B cell (primary cell): ENCODE measurements around the gene KNOP1. TPM values are rescaled to one million over a fixed set of nuclear protein-coding genes. Genes with fewer than 3 reads are reported as not detected.

Experiments used
- ATAC-seq: fragments of 200-7000 bp; cut with Tn5 transposase; one replicate; pipeline ENCODE4 v1.10.0; 2021; ENCODE audit warnings: low read depth, mild to moderate bottlenecking, moderate number of reproducible peaks, moderate library complexity
- CTCF ChIA-PET: fragments of 350-600 bp; sonication (Branson Sonifier 250); formaldehyde crosslinking; loops from one replicate; lab custom pipeline; 2021; ENCODE audit warnings: antibody characterized with exemption, inconsistent platforms; lab: Charles Lee
- POLR2A ChIA-PET: fragments of 350-600 bp; sonication (Branson Sonifier 250); formaldehyde crosslinking; loops from one replicate; lab custom pipeline; 2021; ENCODE audit warnings: antibody characterized with exemption; lab: Charles Lee
- DNase-seq: peaks from one replicate; pipeline ENCODE4 v3.0.0; 2013
- H2AFZ ChIP-seq: 2 replicates; pipeline ENCODE4 v1.6.1; 2012; ENCODE audit warnings: mild to moderate bottlenecking, low read depth, low read length; ENCODE audit not compliant: insufficient read depth, poor library complexity, severe bottlenecking
- H3K27ac ChIP-seq, 2 donors: 1 replicate in 1 of 2; 2 replicates in 1 of 2; pipeline ENCODE4 v1.5.1; 2012 to 2013; ENCODE audit warnings: low read length in 2 of 2, mild to moderate bottlenecking in 2 of 2, moderate library complexity in 1 of 2
- H3K27me3 ChIP-seq, 4 experiments: fragments of 200-600 bp in 1 of 4; sonication (generic) in 1 of 4; replicated peaks in 1 of 4; 1 replicate in 2 of 4; 2 replicates in 2 of 4; pipeline versions ENCODE4 v1.6.1 to v1.7.0; 2013 to 2016; ENCODE audit warnings: low read length in 3 of 4, mild to moderate bottlenecking in 2 of 4, mixed read lengths in 1 of 4, moderate library complexity in 1 of 4; ENCODE audit not compliant: insufficient read depth in 4 of 4, control insufficient read depth in 3 of 4; ENCODE audit errors: control extremely low read depth in 1 of 4
- H3K36me3 ChIP-seq, 2 experiments: replicated peaks in 1 of 2; 1 replicate in 1 of 2; 2 replicates in 1 of 2; pipeline versions ENCODE4 v1.6.1 to v1.7.1; 2013; ENCODE audit warnings: low read length in 1 of 2; ENCODE audit not compliant: insufficient read depth in 2 of 2, control insufficient read depth in 1 of 2; ENCODE audit errors: control extremely low read depth in 1 of 2, extremely low read depth in 1 of 2
- H3K4me1 ChIP-seq, 2 donors: fragments of 200-600 bp in 1 of 2; sonication (generic) in 1 of 2; 1 replicate in 1 of 2; 2 replicates in 1 of 2; pipeline versions ENCODE4 v1.5.1 to v1.6.1; 2013 to 2017; ENCODE audit warnings: low read length in 2 of 2; ENCODE audit not compliant: control insufficient read depth in 2 of 2, insufficient read depth in 2 of 2
- H3K4me2 ChIP-seq: replicated peaks from 2 replicates; pipeline ENCODE3; 2012; ENCODE audit warnings: mild to moderate bottlenecking, low read depth, low read length; ENCODE audit not compliant: poor library complexity, severe bottlenecking
- H3K4me3 ChIP-seq, 5 experiments: fragments of 200-600 bp in 1 of 5; sonication (generic) in 1 of 5; 1 replicate in 3 of 5; 2 replicates in 2 of 5; pipeline versions ENCODE4 v1.5.1 to v1.7.0; 2011 to 2016; ENCODE audit warnings: low read length in 4 of 5, mild to moderate bottlenecking in 4 of 5, low read depth in 2 of 5, control low read depth in 1 of 5, moderate library complexity in 1 of 5; ENCODE audit not compliant: insufficient read depth in 1 of 5; ENCODE audit errors: control extremely low read depth in 1 of 5, extremely low read depth in 1 of 5
- H3K79me2 ChIP-seq: fragments of 200-600 bp; sonication (generic); one replicate; pipeline ENCODE4 v1.6.0; 2016; ENCODE audit warnings: low read length; ENCODE audit not compliant: control insufficient read depth, insufficient read depth
- H3K9ac ChIP-seq: fragments of 200-600 bp; sonication (generic); 2 replicates; pipeline ENCODE4 v1.6.1; 2017; ENCODE audit warnings: mild to moderate bottlenecking, low read length, moderate library complexity
- H3K9me3 ChIP-seq, 3 donors: one replicate each; pipeline versions ENCODE4 v1.6.1 to v1.7.1; 2013; ENCODE audit warnings: low read length in 2 of 3; ENCODE audit not compliant: control insufficient read depth in 2 of 3, insufficient read depth in 1 of 3; ENCODE audit errors: control extremely low read depth in 1 of 3
- H4K20me1 ChIP-seq: 2 replicates; pipeline ENCODE4 v1.6.0; 2012; ENCODE audit warnings: mild to moderate bottlenecking, low read length; ENCODE audit not compliant: insufficient read depth, control insufficient read depth, poor library complexity, severe bottlenecking
- H3K27ac Mint-ChIP-seq: one replicate; pipeline ENCODE4 v1.8.0; 2021; ENCODE audit warnings: mixed read lengths
- H3K27me3 Mint-ChIP-seq: one replicate; pipeline ENCODE4 v1.8.0; 2021; ENCODE audit warnings: mixed read lengths
- H3K4me1 Mint-ChIP-seq: one replicate; pipeline ENCODE4 v1.8.0; 2021; ENCODE audit warnings: mixed read lengths
- H3K4me3 Mint-ChIP-seq: one replicate; pipeline ENCODE4 v1.8.0; 2021; ENCODE audit warnings: mixed read lengths
- H3K9me3 Mint-ChIP-seq: one replicate; pipeline ENCODE4 v1.8.0; 2022; ENCODE audit warnings: mixed read lengths; ENCODE audit not compliant: insufficient read depth
- EZH2 ChIP-seq: IDR thresholded peaks from 2 replicates; pipeline ENCODE4 v1.6.1; 2012; ENCODE audit warnings: borderline replicate concordance, low read depth, mild to moderate bottlenecking, moderate library complexity, low read length; ENCODE audit not compliant: insufficient read depth, poor library complexity, severe bottlenecking
- whole genome bisulfite sequencing: methylation state at CpG from one replicate; pipeline ENCODE4 v1.1.5; 2013; ENCODE audit warnings: missing lambda C conversion rate; ENCODE audit not compliant: insufficient coverage; 5-methylcytosine and 5-hydroxymethylcytosine counted together
- intact Hi-C: fragments of 100-400 bp; cut with micrococcal nuclease; formaldehyde crosslinking; loops from one replicate; pipeline ENCODE4 v1.10.0; 2022
- polyA plus RNA-seq: library from polyadenylated mRNA; depleted of rRNA; stranded (reverse); fragments of >200 nt; gene quantifications from 2 replicates; pipeline ENCODE4 v1.2.3, GENCODE V29; 2012
- total RNA-seq, 2 donors: library from RNA; stranded (reverse); fragments of 120-200 nt in 1 of 2; gene quantifications; 1 replicate in 1 of 2; 2 replicates in 1 of 2; pipeline versions ENCODE4 v1.2.3 to v1.2.4, GENCODE V29; 2013 to 2022
- TF ChIP-seq, protein P1 (sequence below): fragments of 200-600 bp; IDR thresholded peaks from one replicate; pipeline ENCODE4 v1.8.0; 2022; ENCODE audit warnings: antibody characterized with exemption, mild to moderate bottlenecking

KNOP1 gene
- total and polyA plus RNA-seq, 2 donors (not counting 1 experiment from before 2014, with no cell fraction given) = 1.6 to 16.9 TPM

DNA sequence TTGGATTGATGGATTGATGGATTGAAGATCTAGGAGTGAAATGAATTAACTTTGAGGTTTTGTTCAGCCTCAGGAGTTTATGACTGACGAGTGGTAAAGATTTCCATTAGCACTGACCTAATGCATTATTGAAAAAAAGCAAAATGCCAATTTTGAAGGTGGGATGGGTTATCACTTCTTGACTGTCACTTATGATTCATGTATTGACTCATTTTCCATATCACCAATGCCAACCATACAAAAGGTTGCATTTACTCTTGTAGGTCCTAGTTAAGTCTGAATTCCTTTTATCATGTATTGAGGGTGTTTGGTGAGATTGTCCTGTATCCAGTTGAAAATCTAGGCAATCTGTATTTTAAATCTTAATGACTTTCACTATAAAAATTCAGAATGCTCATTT lies 57.6 kb downstream of the KNOP1 start:
- Histone ChIP-seq H3K27me3 (no peaks in the 10 kb centered on the region), H3K4me2 (no peak overlapping the region), H3K9me3 (peaks cover 0 to 11% (median 0%) of the 10 kb centered on the region in 3 donors), H4K20me1 (no peaks in the 10 kb centered on the region), H3K79me2 (no peaks in the 10 kb centered on the region), H2AFZ (no peak overlapping the region), H3K4me3 (no peak overlapping the region), H3K9ac (no peak overlapping the region), H3K27ac (no peak overlapping the region), H3K36me3 (peaks cover 6 to 9% of the 10 kb centered on the region in 2 experiments), H3K4me1 (no peaks in the 10 kb centered on the region)
- DNase-seq = no peak
- CTCF ChIA-PET = no interaction called here
- Mint-ChIP-seq H3K27me3 (no peaks in the 10 kb centered on the region), H3K4me1 (no peaks in the 10 kb centered on the region), H3K4me3 (no peak overlapping the region), H3K9me3 (peaks cover 3% of the 10 kb centered on the region), H3K27ac (no peak overlapping the region)
- intact Hi-C loops = no loop called here
- no peak for ATAC-seq
- no CpG with 5 or more reads among the region's 1 CpG for WGBS
- POLR2A ChIA-PET = no interaction called here
- no peak for TF ChIP-seq EZH2
- TF ChIP-seq, protein P1, sequence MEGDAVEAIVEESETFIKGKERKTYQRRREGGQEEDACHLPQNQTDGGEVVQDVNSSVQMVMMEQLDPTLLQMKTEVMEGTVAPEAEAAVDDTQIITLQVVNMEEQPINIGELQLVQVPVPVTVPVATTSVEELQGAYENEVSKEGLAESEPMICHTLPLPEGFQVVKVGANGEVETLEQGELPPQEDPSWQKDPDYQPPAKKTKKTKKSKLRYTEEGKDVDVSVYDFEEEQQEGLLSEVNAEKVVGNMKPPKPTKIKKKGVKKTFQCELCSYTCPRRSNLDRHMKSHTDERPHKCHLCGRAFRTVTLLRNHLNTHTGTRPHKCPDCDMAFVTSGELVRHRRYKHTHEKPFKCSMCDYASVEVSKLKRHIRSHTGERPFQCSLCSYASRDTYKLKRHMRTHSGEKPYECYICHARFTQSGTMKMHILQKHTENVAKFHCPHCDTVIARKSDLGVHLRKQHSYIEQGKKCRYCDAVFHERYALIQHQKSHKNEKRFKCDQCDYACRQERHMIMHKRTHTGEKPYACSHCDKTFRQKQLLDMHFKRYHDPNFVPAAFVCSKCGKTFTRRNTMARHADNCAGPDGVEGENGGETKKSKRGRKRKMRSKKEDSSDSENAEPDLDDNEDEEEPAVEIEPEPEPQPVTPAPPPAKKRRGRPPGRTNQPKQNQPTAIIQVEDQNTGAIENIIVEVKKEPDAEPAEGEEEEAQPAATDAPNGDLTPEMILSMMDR = no peak

DNA sequence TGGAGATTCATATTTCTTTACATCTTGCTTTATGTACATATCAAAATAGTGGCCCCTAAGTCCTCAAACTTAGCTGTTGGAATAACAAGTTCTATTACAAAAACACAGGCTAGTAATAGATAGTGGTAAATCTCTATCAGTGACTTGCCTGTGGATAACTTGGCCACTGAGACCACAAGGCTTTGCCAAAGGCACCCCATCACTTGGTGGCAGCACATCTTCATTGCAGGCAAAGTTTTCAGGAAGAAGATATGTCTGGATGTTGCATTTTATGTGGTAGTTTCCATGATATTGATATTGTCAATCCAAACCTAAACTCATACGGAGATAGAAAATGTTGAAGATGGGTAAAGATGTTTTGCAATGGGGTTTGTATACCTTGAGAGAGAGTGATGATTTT lies 58.5 kb downstream of the KNOP1 start:
- DNase-seq (no peak), ATAC-seq (no peak)
- H3K79me2 ChIP-seq = no peaks in the 10 kb centered on the region
- TF ChIP-seq EZH2 = no peak
- TF ChIP-seq, protein P1 = no peak
- ChIA-PET CTCF (no interaction called here), POLR2A (no interaction called here)
- no peak overlapping the region for H2AFZ ChIP-seq
- intact Hi-C loops = no loop called here
- Mint-ChIP-seq H3K27ac (no peak overlapping the region), H3K27me3 (no peaks in the 10 kb centered on the region), H3K4me3 (no peak overlapping the region), H3K4me1 (no peaks in the 10 kb centered on the region), H3K9me3 (no peaks in the 10 kb centered on the region)
- H3K9ac ChIP-seq = no peak overlapping the region
- peaks cover 6 to 9% of the 10 kb centered on the region in 2 experiments for H3K36me3 ChIP-seq
- WGBS = no CpG with 5 or more reads among the region's 1 CpG
- H3K9me3 ChIP-seq = peaks cover 0 to 9% (median 0%) of the 10 kb centered on the region in 3 donors
- no peak overlapping the region for H3K4me3 ChIP-seq
- no peaks in the 10 kb centered on the region for H3K4me1 ChIP-seq
- no peaks in the 10 kb centered on the region for H4K20me1 ChIP-seq
- no peak overlapping the region for H3K4me2 ChIP-seq
- no peaks in the 10 kb centered on the region for H3K27me3 ChIP-seq
- no peak overlapping the region for H3K27ac ChIP-seq
